GM21515 (cell line): ENCODE results near the gene CXXC5.

Experiments
- ATAC-seq: cut with Tn5 transposase; IDR thresholded peaks from one replicate; pipeline ENCODE4 v1.9.1; 2021; ENCODE audit not compliant: unreplicated experiment

The CXXC5 gene

DNA sequence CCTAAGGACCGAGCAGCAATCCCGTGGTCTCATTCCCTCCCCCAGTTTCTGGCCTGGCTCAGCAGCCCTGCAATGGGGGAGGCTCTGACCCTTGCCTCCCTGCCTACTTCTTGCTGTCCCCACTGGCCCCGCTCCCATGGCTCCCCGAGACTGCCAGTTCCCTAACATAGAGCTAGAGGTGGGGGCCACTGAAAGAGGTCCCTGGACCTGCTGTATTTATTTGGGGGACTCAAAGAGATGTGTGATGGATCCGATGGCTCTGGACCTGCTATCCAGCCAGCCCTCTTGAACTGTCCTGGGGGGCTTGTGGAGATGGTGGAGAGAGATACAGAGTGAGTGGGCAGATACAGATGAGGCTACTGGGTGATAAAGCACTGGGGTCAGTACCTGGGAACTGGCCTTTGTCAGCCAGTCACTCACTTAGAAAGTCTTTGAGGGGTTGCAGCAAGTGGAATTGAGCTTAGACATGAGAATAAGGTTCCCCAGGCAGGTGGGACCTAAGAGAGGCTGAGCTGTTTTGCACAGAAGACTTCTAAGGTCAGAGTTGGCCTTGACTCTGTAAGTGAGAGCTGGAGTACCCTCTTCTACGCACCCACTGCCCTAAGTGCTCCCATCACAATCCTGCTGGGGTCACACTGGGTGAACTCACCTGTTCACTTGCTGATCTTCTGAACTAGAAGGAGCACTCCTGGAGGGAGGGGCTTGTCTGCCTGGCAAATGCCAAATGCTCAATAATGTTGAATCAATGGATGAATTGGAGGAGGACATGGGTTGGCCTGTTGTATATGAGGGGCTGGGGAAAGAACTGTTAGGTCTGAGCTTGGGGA, 42.9 kb downstream of the CXXC5 start:
- ATAC-seq: no peak

DNA sequence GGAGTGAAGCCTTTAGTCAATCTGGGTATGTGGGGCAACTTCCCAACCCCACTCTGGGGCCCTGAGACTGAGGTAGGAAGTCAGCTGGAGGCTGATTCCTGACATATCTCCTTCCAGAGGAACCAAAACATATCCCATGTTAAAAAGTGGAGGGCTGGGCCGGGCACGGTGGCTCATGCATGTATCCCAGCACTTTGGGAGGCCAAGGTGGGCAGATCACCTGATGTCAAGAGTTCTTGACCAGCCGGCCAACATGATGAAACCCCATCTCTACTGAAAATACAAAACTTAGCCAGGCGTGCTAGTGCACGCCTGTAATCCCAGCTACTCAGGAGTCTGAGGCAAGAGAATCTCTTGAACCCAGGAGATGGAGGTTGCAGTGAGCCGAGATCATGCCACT, 44.0 kb downstream of the CXXC5 start:
- no peak for ATAC-seq

DNA sequence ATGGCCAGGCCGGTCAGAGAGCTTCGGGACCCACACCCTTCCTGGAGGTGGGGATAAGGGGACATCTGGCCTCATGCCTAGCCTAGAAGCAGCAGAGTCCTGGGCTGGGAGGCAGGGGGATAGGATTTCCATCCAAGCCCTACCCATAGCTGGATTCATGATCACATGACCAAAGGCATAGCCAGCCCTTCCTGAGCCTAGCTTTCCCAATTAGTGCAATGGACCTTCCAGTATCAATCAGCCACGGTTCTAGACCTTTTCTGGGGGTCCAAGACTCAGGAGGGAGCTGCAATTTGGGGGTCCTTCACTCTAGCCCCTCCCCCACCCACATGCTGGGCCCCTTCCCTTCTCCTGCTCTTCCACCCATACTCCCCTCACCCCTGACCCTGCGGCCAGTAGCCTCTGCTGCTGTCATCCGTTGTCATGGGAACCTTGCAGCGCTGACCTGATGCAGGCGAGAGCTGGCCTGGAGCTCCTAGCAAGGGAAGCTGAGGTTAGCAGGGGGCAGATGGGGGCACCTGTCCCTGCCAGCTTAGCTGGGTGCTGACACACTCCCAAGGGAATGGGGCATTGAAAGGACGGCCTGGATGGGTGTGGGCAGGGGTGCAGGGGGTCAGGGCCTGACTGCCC, 44.6 kb downstream of the CXXC5 start:
- ATAC-seq: no peak

DNA sequence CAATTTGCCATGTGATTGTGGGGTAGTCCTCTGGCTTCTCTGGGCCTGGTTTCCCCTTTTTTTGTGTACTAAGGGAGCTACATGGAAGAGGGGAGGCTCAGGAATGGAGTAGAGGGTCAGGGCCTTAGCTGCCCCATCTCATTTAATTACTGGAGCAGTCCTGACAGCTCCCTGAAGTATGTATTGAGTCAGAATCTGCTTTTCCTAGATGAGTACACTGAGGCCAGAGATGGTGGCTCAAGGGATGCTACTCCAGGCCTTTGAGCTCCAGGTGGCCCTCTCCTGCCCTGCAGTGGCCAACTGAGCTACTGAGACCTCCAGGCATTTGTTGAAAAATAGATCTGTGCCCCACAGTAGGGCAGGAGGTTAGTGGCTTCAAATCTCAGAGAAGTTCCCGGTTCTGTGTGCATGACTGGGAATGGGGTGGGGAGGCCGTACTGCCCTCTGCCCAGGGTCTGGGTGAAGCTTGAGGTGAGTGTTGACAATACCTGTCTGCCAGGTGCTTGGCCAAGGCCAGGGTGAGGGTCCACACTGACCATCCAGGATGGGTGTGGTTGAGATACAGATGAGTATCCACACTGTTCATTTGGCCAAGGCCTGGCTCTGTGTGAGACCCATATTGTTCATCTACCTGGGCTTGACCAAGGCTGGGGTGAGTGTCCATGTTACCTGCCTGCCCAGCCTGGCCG, 45.7 kb downstream of the CXXC5 start:
- ATAC-seq: no peak

DNA sequence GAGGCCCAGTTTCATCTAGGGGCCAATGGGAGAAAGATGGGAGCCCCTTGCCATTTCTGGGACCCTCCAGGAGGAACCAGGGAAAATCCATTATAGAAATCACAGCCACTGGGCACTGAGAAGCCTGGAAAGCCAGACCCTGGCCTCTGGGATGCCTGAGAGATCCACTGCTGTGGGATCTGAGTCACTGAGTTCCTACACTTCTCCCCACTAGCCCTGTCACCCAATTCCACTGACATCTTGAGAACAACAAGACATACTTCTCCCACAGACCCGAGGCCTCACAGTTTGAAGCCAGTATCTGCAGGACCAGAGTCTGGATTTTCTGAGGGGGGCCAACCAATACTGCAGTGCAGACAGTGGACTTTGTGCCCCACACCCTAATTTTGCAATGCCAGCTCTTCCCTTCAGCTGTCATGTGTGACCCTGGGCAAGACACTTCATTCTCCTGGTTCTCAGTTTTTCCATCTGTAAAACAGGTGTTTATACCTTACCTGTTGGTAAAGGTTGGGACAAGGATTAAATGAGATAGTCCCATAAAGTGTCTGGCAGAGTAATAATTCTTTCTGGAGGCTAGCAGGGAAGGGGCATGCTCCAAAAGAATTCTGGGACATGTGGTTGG, 46.5 kb downstream of the CXXC5 start:
- no peak for ATAC-seq

DNA sequence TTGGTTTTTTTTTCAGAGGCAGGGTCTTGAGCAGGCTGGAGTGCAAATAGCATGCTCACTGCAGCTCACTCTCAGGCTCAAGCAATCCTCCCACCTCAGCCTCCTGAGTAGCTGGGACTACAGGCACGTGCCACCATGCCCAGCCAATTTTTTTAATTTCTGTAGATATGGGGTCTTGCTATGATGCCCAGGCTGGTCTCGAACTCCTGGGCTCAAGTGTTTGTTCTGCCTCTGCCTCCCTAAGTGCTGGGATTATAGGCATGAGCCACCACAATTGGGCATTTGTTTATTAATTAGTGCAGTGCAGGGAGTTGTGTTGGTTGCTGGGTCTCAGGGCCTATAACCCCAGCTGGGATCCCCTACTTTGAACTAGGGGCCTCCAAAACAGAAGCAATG, 47.0 kb downstream of the CXXC5 start:
- ATAC-seq: no peak

DNA sequence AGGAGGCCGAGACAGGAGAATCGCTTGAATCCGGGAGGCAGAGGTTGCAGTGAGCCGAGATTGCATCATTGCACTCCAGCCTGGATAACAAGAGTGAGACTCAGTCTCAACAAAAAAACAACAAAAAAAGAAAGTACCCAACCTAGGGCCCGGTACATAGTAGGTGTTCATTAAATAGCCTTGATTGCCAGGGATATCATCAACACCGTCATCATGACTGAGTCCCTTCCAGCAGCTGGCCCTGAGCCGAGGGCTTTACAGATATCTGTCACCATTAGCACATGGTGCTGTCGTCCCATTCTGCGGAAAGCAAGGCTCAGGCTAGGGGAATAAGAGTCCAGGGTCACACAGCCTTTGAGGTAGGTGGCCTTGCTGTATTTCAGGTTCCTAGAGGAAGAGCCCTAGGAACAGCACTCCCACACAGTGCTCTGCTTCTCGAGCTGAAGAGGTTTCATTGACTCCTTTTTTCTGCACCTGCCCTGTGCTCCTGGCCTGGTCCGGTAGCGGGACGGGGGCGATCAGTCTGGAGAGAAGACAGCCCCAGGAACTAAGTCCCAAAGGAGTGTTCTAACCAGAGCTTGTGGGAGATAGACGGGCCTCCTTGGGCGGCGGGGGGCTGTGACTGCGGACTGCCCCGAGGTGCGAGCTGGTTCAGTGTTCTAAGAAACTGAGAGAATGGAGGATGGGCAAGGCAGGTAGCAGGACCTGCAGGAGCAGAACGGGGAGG, 48.2 kb downstream of the CXXC5 start:
- ATAC-seq: no peak

DNA sequence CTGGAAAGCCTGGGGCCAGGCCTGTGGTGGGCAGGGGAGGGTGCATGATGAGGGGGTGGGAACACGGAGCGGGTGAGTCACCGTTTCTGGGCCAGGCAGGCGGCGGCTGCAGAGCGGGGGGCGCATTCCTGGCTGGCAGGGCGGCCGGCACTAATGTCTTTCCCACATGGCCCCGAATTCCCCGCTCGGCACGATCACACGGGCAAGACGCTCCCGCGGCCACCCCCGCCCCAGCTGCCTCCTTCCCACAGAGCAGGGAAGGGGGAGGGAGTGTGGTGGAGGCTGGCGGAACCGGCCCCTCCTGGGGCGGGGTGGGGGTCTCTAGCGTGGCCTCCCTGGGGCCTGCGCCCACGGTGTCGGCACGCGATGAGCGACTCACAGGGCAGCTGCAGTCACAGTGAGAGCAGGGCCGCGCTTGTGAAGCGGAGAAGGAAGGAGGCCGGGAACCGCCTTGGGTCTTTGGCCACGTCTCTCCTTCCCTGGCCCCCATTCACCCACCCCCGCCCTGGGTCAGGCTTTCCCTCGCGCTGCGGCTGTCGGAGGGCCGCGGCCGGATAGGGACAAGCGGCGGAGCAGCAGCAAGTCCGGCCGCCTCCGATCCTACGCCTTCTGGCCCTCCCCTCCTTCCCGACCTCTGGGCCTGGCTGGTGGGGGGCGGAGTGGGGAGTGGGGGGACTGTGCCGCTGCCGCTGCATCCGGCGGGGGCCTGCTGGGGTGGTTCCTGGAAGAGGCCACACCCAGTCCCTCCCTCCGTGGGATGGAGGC, 48.9 kb downstream of the CXXC5 start:
- no peak for ATAC-seq

DNA sequence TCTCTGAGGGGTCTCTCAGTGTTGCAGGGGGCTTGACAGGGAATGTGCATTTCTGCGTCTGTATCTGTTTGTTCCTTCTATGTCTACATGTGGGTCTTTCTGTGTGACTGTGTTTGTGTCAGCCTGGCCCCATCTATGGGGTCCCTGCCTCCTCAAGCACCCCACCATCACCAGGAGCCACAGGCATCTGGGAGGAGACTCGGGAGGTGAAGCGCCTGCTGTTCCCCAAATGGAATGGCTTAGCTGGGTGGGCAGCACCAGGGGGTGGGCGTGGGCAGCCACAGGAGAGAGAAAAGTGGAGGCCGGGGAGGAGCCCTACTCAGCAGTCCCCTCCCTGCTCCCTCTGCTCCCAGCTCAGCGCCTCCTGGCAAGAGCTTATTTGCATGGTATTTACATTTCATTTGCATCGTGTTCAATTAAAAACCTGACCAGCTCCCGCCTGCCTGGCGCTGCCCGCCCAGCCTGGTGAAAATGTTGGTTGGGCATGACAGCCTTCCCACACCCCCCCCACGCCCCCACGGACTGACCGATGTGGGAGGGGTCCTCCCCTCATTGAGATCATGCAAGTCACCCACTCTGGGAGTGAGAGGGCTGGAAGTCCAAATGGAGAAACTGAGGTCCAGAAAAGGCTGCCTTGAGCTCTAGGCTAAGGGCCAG, 50.5 kb downstream of the CXXC5 start:
- no peak for ATAC-seq

DNA sequence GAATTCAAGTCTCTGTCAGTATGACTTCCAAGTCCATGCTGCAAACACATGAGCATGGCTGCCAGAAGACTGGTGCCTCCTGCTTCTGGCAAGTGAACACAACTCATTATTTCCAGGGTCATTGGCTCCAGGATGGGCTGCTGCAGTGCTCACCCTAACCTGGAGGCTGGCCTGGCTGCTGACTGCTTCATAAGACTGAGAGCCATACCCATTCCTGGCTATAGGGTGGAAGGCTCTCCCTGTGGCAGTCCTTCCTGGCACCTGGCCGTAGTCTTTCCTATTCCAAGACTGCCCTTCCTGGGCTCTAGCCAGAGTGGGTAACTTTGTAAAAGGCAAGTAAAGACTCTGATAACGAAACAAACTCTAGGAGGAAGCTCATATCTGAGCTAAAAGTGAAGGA, 51.2 kb downstream of the CXXC5 start:
- ATAC-seq: no peak

DNA sequence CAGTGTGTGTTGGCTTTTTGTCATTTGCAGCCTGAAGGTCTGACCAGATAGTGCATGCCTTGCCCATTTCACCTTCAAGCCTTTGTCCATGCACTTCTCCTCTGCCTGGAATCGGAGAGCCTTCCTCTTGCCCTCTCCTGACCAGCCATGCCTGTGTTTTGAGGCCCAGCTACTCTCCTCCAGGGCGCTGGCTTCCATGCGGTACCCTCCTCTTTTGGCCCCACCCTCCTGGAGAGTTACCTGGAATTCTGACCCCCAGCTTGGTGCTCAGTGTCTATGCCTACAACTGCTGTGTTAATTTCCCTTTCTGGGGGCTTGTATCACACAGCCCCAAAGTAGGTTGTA, 52.5 kb downstream of the CXXC5 start:
- no peak for ATAC-seq

DNA sequence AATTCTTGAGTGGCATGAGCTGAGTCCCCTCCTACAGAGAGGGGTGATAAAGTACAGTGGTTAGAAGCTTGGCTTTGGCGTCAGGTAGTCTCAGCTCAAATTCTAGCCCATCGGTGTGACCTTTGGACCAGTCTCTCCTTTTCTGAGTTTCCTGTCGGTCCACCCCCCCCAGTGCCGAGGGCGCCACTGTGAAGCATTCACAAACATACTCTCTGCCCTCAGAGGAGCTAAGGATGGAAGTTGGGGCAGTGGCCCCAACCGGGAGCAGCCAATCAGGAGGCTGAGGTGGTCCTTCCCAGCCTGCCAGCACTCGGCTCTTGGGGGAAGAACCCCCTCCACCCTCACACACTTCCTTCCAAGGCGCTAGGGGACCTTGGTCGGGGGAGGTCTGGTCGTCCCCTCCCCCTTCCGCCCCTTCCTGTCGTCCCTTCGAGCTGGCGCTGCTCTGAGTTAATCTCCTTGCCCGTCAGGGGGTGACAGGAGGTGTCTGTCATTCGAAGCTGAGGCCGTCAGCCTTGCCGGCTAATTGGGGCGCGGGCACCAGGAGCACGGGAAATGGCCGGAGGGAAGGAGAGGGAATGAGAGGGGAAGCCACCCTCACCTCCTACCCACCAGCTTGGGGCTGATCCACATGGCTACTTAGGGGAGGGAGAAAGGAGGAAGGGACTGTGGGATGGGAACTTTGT, 53.0 kb downstream of the CXXC5 start:
- ATAC-seq: no peak

DNA sequence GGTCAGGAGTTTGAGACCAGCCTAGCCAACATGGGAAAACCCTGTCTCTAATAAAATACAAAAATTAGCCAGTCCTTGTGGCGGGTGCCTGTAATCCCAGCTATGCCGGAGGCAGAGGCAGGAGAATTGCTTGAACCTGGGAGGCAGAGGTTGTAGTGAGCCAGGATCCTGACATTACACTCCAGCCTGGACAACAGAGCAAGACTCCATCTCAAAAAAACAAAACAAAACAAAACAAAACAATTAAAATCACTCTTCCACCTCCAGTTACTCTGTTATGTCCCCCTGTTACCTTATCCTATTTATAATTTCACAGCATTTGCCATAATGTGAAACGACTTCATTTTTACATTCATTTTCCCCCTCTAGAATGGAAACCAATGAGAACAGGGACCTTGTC, 54.4 kb downstream of the CXXC5 start:
- no peak for ATAC-seq

DNA sequence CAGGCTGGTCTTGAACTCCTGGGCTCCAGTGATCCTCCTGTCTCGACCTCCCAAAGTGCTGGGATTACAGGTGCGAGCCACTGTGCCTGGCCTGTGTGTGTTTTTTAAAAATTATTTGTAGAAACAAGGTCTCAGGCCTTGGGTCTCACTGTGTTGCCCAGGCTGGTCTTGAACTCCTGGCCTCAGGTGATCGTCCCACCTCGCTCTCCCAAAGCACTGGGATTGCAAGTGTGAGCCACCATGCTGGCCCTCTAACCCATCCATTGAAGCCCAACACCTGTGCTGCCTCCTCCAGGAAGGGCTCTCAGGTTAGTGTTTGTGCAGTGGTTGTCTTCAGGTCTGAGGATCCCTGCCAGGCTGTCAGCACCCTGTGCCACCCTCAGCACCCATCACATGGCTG, 56.6 kb downstream of the CXXC5 start:
- ATAC-seq: no peak

DNA sequence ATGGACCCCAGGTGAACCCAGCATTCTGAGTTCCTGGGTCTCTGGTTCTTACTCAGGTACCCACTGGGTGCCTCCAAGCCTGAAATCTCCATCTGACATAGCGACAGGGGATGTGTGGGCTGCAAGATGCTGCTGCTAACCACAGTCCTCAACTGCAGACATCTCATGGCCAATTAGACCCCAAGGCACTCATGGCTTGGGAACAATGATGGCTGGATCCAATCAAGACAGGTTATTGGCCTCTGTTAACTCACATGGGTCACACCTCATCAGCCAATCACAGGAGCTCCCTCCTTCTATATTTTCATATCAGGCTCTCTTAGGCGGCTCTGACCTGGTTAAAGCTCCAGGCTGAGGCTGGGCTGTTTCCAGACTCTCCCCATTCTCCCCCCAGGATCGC, 57.0 kb downstream of the CXXC5 start:
- ATAC-seq: no peak

DNA sequence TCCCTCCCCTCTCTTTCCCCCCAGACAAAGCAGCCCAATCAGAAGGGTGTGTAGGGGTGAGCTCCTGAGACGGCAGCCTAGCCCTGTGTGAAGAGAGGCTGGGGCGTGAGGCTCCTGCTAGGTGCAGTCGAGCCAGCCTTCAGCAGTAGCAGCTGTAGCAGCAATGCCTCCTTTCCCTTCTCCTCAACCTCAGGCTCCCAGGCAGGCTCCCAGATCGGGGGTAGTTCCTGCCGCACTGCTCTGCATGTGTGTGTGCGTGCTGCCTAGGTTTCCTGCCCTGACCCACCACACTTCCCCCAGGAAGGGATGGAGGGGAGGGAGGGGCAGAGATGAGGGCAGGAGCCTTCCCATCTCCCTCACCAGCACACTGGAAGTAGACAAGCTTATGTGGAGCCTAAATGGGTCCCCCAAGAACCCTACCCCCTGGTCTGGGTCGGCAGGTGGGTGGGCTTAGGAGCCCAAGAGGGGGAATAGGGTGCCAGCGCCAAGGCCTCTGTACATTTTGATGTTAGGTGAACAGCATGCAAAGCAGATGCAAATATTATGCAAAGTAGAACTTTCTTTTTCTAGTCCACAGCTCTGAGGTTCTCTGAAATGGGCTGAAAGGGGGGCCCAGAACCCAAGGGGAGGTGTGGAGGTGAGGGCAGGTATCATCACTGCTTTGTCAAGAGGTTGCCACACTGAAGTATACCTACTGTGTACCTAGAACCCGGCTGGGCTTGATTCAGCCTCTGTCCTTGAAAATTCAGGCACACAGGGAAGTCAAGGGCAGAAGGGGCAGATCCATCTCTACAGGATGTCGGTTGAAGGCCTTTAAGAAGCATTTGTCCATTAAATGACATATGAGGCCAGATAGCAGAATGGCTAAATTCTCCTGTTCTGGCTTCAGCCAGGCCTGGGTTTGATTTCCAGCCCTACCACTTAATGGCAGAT, 57.8 kb downstream of the CXXC5 start:
- ATAC-seq: no peak

DNA sequence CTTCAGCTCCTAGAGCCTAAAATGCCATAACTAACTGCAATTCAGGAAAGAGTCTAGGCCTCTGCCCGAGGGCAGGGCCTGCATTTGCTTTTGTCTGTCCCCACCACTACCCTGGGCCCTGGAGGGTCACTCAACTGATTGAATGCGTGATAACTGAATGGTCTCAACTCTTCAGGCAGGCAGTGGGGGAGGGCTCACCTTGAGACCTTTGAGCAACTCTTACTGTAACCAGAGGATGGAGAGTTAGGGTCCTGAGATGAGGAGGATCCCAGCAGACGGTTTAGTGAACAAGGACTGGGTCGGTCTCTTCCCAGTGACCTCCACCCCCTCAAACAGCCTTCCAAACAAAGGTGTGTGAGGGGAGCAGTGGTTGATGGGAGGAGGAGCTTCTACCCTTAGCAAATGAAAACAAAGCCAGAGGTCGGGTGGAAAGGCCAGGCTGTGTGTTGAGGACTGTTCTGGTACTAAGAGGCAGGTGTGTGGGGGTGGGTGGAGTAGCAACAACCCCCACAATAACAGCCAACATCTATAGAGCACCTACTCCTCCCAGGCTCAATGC, 59.4 kb downstream of the CXXC5 start:
- no peak for ATAC-seq

DNA sequence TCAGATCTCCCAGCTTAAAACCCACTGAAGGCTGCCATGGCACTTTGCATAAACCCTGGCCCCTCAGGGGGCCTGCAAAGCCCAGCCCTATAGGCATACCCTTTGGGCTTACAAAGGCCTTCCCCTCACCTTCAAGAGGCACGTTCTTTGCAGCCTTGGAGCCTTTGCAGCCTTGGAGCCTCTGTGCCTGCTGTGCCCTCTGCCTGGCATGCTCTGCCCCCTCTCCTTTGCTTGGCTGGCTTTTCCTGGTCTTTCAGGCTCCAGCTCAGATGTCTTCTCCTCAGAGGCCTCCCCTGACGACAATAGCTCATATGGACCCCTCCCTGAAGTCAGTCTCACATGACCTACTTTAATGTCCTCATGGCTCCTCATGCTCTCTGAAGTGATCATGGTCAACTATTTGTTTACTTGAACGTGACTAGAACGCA, 60.3 kb downstream of the CXXC5 start:
- no peak for ATAC-seq
